ENCODE data around the gene KCTD8.
"Not testable (repeated sequence)": the region's sequence is repeated elsewhere in the genome, so short reads cannot be mapped to it uniquely, and the experiment has no call there.

KCTD8 gene

GRCh38 chr4:44231006-44231405 lies 217.6 kb downstream of the KCTD8 start:
- Histone ChIP-seq H3K4me3 (ENCODE audit: low read depth, low read length) (no peak overlapping the region), H3K36me3 (ENCODE audit: insufficient read depth, low read length) (no peaks in the 10 kb centered on the region), H3K79me2 (ENCODE audit: control insufficient read depth, insufficient read depth, low read length, unreplicated experiment) (no peaks in the 10 kb centered on the region), H3K4me1 (ENCODE audit: control insufficient read depth, insufficient read depth, low read length, unreplicated experiment) (no peaks in the 10 kb centered on the region), H2AFZ (ENCODE audit: low read length, unreplicated experiment) (no peak overlapping the region), H3K27ac (ENCODE audit: low read depth, low read length) (no peak overlapping the region), H3K27me3 (ENCODE audit: insufficient read depth, low read length) (no peaks in the 10 kb centered on the region)

- no peaks in the 10 kb centered on the region for H3K4me1 ChIP-seq (ENCODE audit: control insufficient read depth, insufficient read depth, low read length, unreplicated experiment)
- no peaks in the 10 kb centered on the region for H3K79me2 ChIP-seq (ENCODE audit: control insufficient read depth, insufficient read depth, low read length, unreplicated experiment)
- H3K27me3 ChIP-seq (ENCODE audit: insufficient read depth, low read length) = no peaks in the 10 kb centered on the region
- H3K4me3 ChIP-seq (ENCODE audit: low read depth, low read length) = no peak overlapping the region
- H3K36me3 ChIP-seq (ENCODE audit: insufficient read depth, low read length) = no peaks in the 10 kb centered on the region
- no peak overlapping the region for H2AFZ ChIP-seq (ENCODE audit: low read length, unreplicated experiment)
- H3K27ac ChIP-seq (ENCODE audit: low read depth, low read length) = no peak overlapping the region
Measured at GRCh38 chr4:44228326-44228725, 220.3 kb downstream of the KCTD8 start.

GRCh38 chr4:44221407-44221806 lies 227.2 kb downstream of the KCTD8 start:
- no peaks in the 10 kb centered on the region for H3K4me1 ChIP-seq (ENCODE audit: control insufficient read depth, insufficient read depth, low read length, unreplicated experiment)
- no peak overlapping the region for H3K4me3 ChIP-seq (ENCODE audit: low read depth, low read length)
- H3K27me3 ChIP-seq (ENCODE audit: insufficient read depth, low read length) = no peaks in the 10 kb centered on the region
- H3K27ac ChIP-seq (ENCODE audit: low read depth, low read length) = no peak overlapping the region
- no peaks in the 10 kb centered on the region for H3K36me3 ChIP-seq (ENCODE audit: insufficient read depth, low read length)
- H3K79me2 ChIP-seq (ENCODE audit: control insufficient read depth, insufficient read depth, low read length, unreplicated experiment) = no peaks in the 10 kb centered on the region
- no peak overlapping the region for H2AFZ ChIP-seq (ENCODE audit: low read length, unreplicated experiment)

- no peaks in the 10 kb centered on the region for H3K4me1 ChIP-seq (ENCODE audit: control insufficient read depth, insufficient read depth, low read length, unreplicated experiment)
- H3K27me3 ChIP-seq (ENCODE audit: insufficient read depth, low read length) = no peaks in the 10 kb centered on the region
- no peak overlapping the region for H3K27ac ChIP-seq (ENCODE audit: low read depth, low read length)
- H3K79me2 ChIP-seq (ENCODE audit: control insufficient read depth, insufficient read depth, low read length, unreplicated experiment) = no peaks in the 10 kb centered on the region
- no peak overlapping the region for H2AFZ ChIP-seq (ENCODE audit: low read length, unreplicated experiment)
- H3K4me3 ChIP-seq (ENCODE audit: low read depth, low read length) = no peak overlapping the region
- H3K36me3 ChIP-seq (ENCODE audit: insufficient read depth, low read length) = no peaks in the 10 kb centered on the region
Measured at GRCh38 chr4:44210750-44211149, 237.9 kb downstream of the KCTD8 start.

GRCh38 chr4:44196796-44197195 lies 251.8 kb downstream of the KCTD8 start:
- Histone ChIP-seq H3K27ac (ENCODE audit: low read depth, low read length) (no peak overlapping the region), H2AFZ (ENCODE audit: low read length, unreplicated experiment) (no peak overlapping the region), H3K27me3 (ENCODE audit: insufficient read depth, low read length) (no peaks in the 10 kb centered on the region), H3K4me1 (ENCODE audit: control insufficient read depth, insufficient read depth, low read length, unreplicated experiment) (no peaks in the 10 kb centered on the region), H3K4me3 (ENCODE audit: low read depth, low read length) (no peak overlapping the region), H3K79me2 (ENCODE audit: control insufficient read depth, insufficient read depth, low read length, unreplicated experiment) (no peaks in the 10 kb centered on the region), H3K36me3 (ENCODE audit: insufficient read depth, low read length) (no peaks in the 10 kb centered on the region)

- Histone ChIP-seq H3K4me1 (ENCODE audit: control insufficient read depth, insufficient read depth, low read length, unreplicated experiment) (no peaks in the 10 kb centered on the region), H3K27ac (ENCODE audit: low read depth, low read length) (no peak overlapping the region), H3K36me3 (ENCODE audit: insufficient read depth, low read length) (no peaks in the 10 kb centered on the region), H2AFZ (ENCODE audit: low read length, unreplicated experiment) (no peak overlapping the region), H3K27me3 (ENCODE audit: insufficient read depth, low read length) (no peaks in the 10 kb centered on the region), H3K79me2 (ENCODE audit: control insufficient read depth, insufficient read depth, low read length, unreplicated experiment) (no peaks in the 10 kb centered on the region), H3K4me3 (ENCODE audit: low read depth, low read length) (no peak overlapping the region)
Measured at GRCh38 chr4:44194365-44194764, 254.2 kb downstream of the KCTD8 start.

- Histone ChIP-seq H2AFZ (ENCODE audit: low read length, unreplicated experiment) (no peak overlapping the region), H3K4me3 (ENCODE audit: low read depth, low read length) (no peak overlapping the region), H3K27me3 (ENCODE audit: insufficient read depth, low read length) (no peaks in the 10 kb centered on the region), H3K4me1 (ENCODE audit: control insufficient read depth, insufficient read depth, low read length, unreplicated experiment) (no peaks in the 10 kb centered on the region), H3K27ac (ENCODE audit: low read depth, low read length) (no peak overlapping the region), H3K79me2 (ENCODE audit: control insufficient read depth, insufficient read depth, low read length, unreplicated experiment) (no peaks in the 10 kb centered on the region), H3K36me3 (ENCODE audit: insufficient read depth, low read length) (no peaks in the 10 kb centered on the region)
Measured at GRCh38 chr4:44186850-44187246, 261.8 kb downstream of the KCTD8 start.

- Histone ChIP-seq H3K4me3 (ENCODE audit: low read depth, low read length) (no peak overlapping the region), H3K79me2 (ENCODE audit: control insufficient read depth, insufficient read depth, low read length, unreplicated experiment) (no peaks in the 10 kb centered on the region), H3K27me3 (ENCODE audit: insufficient read depth, low read length) (no peaks in the 10 kb centered on the region), H3K27ac (ENCODE audit: low read depth, low read length) (no peak overlapping the region), H3K36me3 (ENCODE audit: insufficient read depth, low read length) (no peaks in the 10 kb centered on the region), H2AFZ (ENCODE audit: low read length, unreplicated experiment) (no peak overlapping the region), H3K4me1 (ENCODE audit: control insufficient read depth, insufficient read depth, low read length, unreplicated experiment) (no peaks in the 10 kb centered on the region)
Measured at GRCh38 chr4:44186096-44186849, 262.3 kb downstream of the KCTD8 start.

- H3K4me3 ChIP-seq (ENCODE audit: low read depth, low read length); H3K27ac ChIP-seq (ENCODE audit: low read depth, low read length); H3K27me3 ChIP-seq (ENCODE audit: insufficient read depth, low read length); H3K79me2 ChIP-seq (ENCODE audit: control insufficient read depth, insufficient read depth, low read length, unreplicated experiment); H3K4me1 ChIP-seq (ENCODE audit: control insufficient read depth, insufficient read depth, low read length, unreplicated experiment); H2AFZ ChIP-seq (ENCODE audit: low read length, unreplicated experiment); H3K36me3 ChIP-seq (ENCODE audit: insufficient read depth, low read length): not testable (repeated sequence)
Measured at GRCh38 chr4:44181491-44182349, 266.9 kb downstream of the KCTD8 start.

GRCh38 chr4:44167766-44168165 lies 280.8 kb downstream of the KCTD8 start:
- H2AFZ ChIP-seq (ENCODE audit: low read length, unreplicated experiment); H3K79me2 ChIP-seq (ENCODE audit: control insufficient read depth, insufficient read depth, low read length, unreplicated experiment); H3K4me3 ChIP-seq (ENCODE audit: low read depth, low read length); H3K27me3 ChIP-seq (ENCODE audit: insufficient read depth, low read length); H3K36me3 ChIP-seq (ENCODE audit: insufficient read depth, low read length); H3K27ac ChIP-seq (ENCODE audit: low read depth, low read length); H3K4me1 ChIP-seq (ENCODE audit: control insufficient read depth, insufficient read depth, low read length, unreplicated experiment): not testable (repeated sequence)

- Histone ChIP-seq H3K4me3 (ENCODE audit: low read depth, low read length) (no peak overlapping the region), H3K79me2 (ENCODE audit: control insufficient read depth, insufficient read depth, low read length, unreplicated experiment) (no peaks in the 10 kb centered on the region), H2AFZ (ENCODE audit: low read length, unreplicated experiment) (no peak overlapping the region), H3K4me1 (ENCODE audit: control insufficient read depth, insufficient read depth, low read length, unreplicated experiment) (no peaks in the 10 kb centered on the region), H3K27ac (ENCODE audit: low read depth, low read length) (no peak overlapping the region), H3K27me3 (ENCODE audit: insufficient read depth, low read length) (no peaks in the 10 kb centered on the region), H3K36me3 (ENCODE audit: insufficient read depth, low read length) (no peaks in the 10 kb centered on the region)
Measured at GRCh38 chr4:44165938-44166337, 282.7 kb downstream of the KCTD8 start.
